Mesodermal cell (in vitro differentiated cells): ENCODE results near the gene ACTN1.

Source experiments
- H3K27ac ChIP-seq: 2 replicates; pipeline ENCODE4 v1.7.0; 2013; ENCODE audit warnings: mild to moderate bottlenecking, low read depth, low read length, moderate library complexity; ENCODE audit not compliant: severe bottlenecking
- H3K36me3 ChIP-seq: 2 replicates; pipeline ENCODE4 v1.7.1; 2013; ENCODE audit warnings: mild to moderate bottlenecking, low read length, moderate library complexity; ENCODE audit not compliant: control insufficient read depth, insufficient read depth
- H3K4me1 ChIP-seq: one replicate; pipeline ENCODE4 v1.7.1; 2013; ENCODE audit warnings: mild to moderate bottlenecking, low read length; ENCODE audit not compliant: insufficient read depth, control insufficient read depth, poor library complexity, severe bottlenecking
- H3K4me3 ChIP-seq: 2 replicates; pipeline ENCODE4 v1.7.0; 2013; ENCODE audit warnings: low read length, control low read depth, mild to moderate bottlenecking; ENCODE audit not compliant: insufficient read depth, poor library complexity, severe bottlenecking; ENCODE audit errors: extremely low read depth
- H3K9me3 ChIP-seq: 2 replicates; pipeline ENCODE4 v1.7.1; 2013; ENCODE audit warnings: mild to moderate bottlenecking, low read length, moderate library complexity; ENCODE audit not compliant: control insufficient read depth
- WGBS, 2 experiments: methylation state at CpG; one replicate each; pipeline ENCODE4 v1.1.5; 2013; ENCODE audit warnings: missing lambda C conversion rate in 2 of 2; ENCODE audit not compliant: insufficient coverage in 2 of 2; 5-methylcytosine and 5-hydroxymethylcytosine counted together

The ACTN1 gene

GRCh38 chr14:68942296-68943035 is 36.6 kb downstream of the ACTN1 start:
- WGBS, 2 experiments = 66 to 84% methylated on average over 8 to 10 of the region's 14 CpGs
- H3K27ac ChIP-seq = peak overlapping the region; percentile 84

GRCh38 chr14:68941820-68942219 is 37.3 kb downstream of the ACTN1 start:
- peaks cover 47% of the 10 kb centered on the region for H3K36me3 ChIP-seq
- no peaks in the 10 kb centered on the region for H3K9me3 ChIP-seq
- H3K27ac ChIP-seq = peak overlapping the region; percentile 93
- H3K4me1 ChIP-seq = peaks cover 93% of the 10 kb centered on the region
- H3K4me3 ChIP-seq = no peak overlapping the region
- 49 to 51% methylated on average over 4 to 5 of the region's 5 CpGs for WGBS, 2 experiments

More at GRCh38 chr14:68942296-68943035, 36.6 kb downstream of the ACTN1 start:
- Histone ChIP-seq H3K9me3 (no peaks in the 10 kb centered on the region), H3K4me1 (peaks cover 93% of the 10 kb centered on the region), H3K4me3 (no peak overlapping the region), H3K36me3 (peaks cover 48% of the 10 kb centered on the region)

- Histone ChIP-seq H3K36me3 (peaks cover 56% of the 10 kb centered on the region), H3K27ac (peak overlapping the region; percentile 93), H3K4me1 (peaks cover 94% of the 10 kb centered on the region), H3K4me3 (no peak overlapping the region), H3K9me3 (no peaks in the 10 kb centered on the region)
- WGBS, 2 experiments = 97 to 100% methylated on average over 1 to 3 of the region's 3 CpGs
These were observed 38.4 kb downstream of the ACTN1 start for GRCh38 chr14:68940614-68941185.

- peaks cover 52% of the 10 kb centered on the region for H3K36me3 ChIP-seq
- no peaks in the 10 kb centered on the region for H3K9me3 ChIP-seq
- H3K27ac ChIP-seq = peak overlapping the region; percentile 93
- H3K4me1 ChIP-seq = peaks cover 92% of the 10 kb centered on the region
- H3K4me3 ChIP-seq = no peak overlapping the region
- WGBS, 2 experiments = 12 to 22% methylated on average over 6 of the region's 9 CpGs
These were observed 39.0 kb downstream of the ACTN1 start for GRCh38 chr14:68939893-68940613.

GRCh38 chr14:68939181-68939892 is 39.8 kb downstream of the ACTN1 start:
- no peaks in the 10 kb centered on the region for H3K9me3 ChIP-seq
- H3K36me3 ChIP-seq = peaks cover 54% of the 10 kb centered on the region
- 81 to 90% methylated on average over 7 to 8 of the region's 11 CpGs for WGBS, 2 experiments
- peaks cover 86% of the 10 kb centered on the region for H3K4me1 ChIP-seq
- H3K27ac ChIP-seq = peak overlapping the region; percentile 93
- no peak overlapping the region for H3K4me3 ChIP-seq

- Histone ChIP-seq H3K4me3 (no peak overlapping the region), H3K36me3 (peaks cover 62% of the 10 kb centered on the region), H3K27ac (peak overlapping the region; percentile 93), H3K9me3 (no peaks in the 10 kb centered on the region), H3K4me1 (peaks cover 78% of the 10 kb centered on the region)
- WGBS, 2 experiments = 44 to 88% methylated on average over 1 to 2 of the region's 4 CpGs
These were observed 40.6 kb downstream of the ACTN1 start for GRCh38 chr14:68938271-68939150.

- 78 to 91% methylated on average over 4 to 8 of the region's 11 CpGs for WGBS, 2 experiments
- peaks cover 74% of the 10 kb centered on the region for H3K4me1 ChIP-seq
- H3K27ac ChIP-seq = peak overlapping the region; percentile 93
- H3K36me3 ChIP-seq = peaks cover 62% of the 10 kb centered on the region
- no peak overlapping the region for H3K4me3 ChIP-seq
- no peaks in the 10 kb centered on the region for H3K9me3 ChIP-seq
These were observed 41.4 kb downstream of the ACTN1 start for GRCh38 chr14:68937471-68938270.

DNA sequence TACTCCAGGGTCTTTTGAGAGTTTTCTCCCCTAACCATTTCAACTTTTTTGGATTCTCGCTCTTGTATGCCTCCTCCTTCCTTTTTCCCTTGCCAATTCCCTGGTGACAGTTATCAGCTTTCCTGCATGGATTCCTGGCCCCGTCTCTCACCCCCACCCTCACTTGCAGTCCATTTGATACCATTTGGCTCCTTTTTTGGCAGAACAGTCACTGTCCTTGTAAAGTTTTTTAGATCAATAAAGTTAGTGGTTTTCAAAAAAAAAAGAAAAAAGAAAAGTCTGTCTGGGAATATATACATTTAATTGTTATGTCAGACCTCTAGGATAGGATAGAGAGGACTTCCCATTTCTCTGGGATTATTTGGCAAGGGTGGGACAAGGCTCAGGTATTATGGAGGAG is 42.1 kb downstream of the ACTN1 start:
- 83 to 94% methylated on average over 2 of the region's 2 CpGs for WGBS, 2 experiments
- peaks cover 69% of the 10 kb centered on the region for H3K4me1 ChIP-seq
- no peak overlapping the region for H3K27ac ChIP-seq

GRCh38 chr14:68936476-68936875 is 42.6 kb downstream of the ACTN1 start:
- peak overlapping the region; percentile 16 for H3K27ac ChIP-seq
- H3K4me1 ChIP-seq = peaks cover 64% of the 10 kb centered on the region

More for the DNA sequence above, 42.1 kb downstream of the ACTN1 start:
- H3K4me3 ChIP-seq = no peak overlapping the region
- no peaks in the 10 kb centered on the region for H3K9me3 ChIP-seq
- peaks cover 65% of the 10 kb centered on the region for H3K36me3 ChIP-seq

More at GRCh38 chr14:68936476-68936875, 42.6 kb downstream of the ACTN1 start:
- Histone ChIP-seq H3K9me3 (no peaks in the 10 kb centered on the region), H3K36me3 (peaks cover 67% of the 10 kb centered on the region), H3K4me3 (no peak overlapping the region)
- WGBS, 2 experiments = 92 to 97% methylated on average over 8 of the region's 8 CpGs
